GM13976 (cell line): ENCODE data around the gene ZFP92.
"Not testable (repeated sequence)": the region's sequence is repeated elsewhere in the genome, so short reads cannot be mapped to it uniquely, and the experiment has no call there.

ENCODE experiments used
- DNase-seq: peaks from one replicate; pipeline ENCODE4 v3.0.0; 2012; ENCODE audit warnings: low spot score
- in situ Hi-C: fragments of 300-500 bp; cut with MboI; formaldehyde crosslinking; loops from one replicate; pipeline ENCODE4 v1.12.0; 2022; ENCODE audit warnings: low sequenced_read_pairs, mixed read lengths, inconsistent platforms; ENCODE audit not compliant: unreplicated experiment
- TF ChIP-seq, protein P1 (sequence below): IDR thresholded peaks from 2 replicates; pipeline ENCODE4 v1.5.1; 2012; ENCODE audit warnings: borderline replicate concordance, mild to moderate bottlenecking; ENCODE audit not compliant: insufficient read depth; ENCODE audit errors: extremely low read depth, missing control alignments, control extremely low read depth

The ZFP92 gene

DNA sequence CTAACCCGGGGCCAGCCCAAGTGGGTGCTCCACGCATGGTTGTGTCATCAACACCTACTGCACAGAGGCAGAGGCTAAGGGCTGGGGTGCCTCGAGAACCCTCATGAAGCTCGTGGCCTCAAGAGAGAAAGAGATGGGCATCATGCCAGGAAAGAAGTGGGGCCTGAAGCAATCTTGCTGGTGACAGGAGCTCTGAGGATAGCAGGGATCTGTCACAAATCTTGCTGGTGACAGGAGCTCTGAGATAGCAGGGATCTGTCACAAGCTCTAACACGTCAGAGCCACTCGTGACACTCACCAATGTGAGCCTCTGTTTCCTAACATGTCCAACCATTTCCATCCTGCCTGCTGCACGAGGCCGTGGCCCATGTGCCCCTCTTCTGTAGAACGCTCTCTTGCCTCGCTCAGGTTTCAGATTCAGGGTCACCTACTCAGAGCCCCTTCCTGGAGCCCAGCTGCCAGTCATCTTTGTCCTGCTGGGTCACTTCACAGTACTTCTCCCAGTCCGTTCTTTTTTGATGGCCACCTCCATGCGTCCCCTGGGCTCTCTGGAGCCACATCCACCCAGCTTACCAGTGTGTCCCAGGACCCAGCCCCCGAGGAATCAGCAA is 31.2 kb upstream of the ZFP92 start:
- no peak for DNase-seq
- TF ChIP-seq, protein P1, sequence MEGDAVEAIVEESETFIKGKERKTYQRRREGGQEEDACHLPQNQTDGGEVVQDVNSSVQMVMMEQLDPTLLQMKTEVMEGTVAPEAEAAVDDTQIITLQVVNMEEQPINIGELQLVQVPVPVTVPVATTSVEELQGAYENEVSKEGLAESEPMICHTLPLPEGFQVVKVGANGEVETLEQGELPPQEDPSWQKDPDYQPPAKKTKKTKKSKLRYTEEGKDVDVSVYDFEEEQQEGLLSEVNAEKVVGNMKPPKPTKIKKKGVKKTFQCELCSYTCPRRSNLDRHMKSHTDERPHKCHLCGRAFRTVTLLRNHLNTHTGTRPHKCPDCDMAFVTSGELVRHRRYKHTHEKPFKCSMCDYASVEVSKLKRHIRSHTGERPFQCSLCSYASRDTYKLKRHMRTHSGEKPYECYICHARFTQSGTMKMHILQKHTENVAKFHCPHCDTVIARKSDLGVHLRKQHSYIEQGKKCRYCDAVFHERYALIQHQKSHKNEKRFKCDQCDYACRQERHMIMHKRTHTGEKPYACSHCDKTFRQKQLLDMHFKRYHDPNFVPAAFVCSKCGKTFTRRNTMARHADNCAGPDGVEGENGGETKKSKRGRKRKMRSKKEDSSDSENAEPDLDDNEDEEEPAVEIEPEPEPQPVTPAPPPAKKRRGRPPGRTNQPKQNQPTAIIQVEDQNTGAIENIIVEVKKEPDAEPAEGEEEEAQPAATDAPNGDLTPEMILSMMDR: no peak
- in situ Hi-C loops: no loop called here

DNA sequence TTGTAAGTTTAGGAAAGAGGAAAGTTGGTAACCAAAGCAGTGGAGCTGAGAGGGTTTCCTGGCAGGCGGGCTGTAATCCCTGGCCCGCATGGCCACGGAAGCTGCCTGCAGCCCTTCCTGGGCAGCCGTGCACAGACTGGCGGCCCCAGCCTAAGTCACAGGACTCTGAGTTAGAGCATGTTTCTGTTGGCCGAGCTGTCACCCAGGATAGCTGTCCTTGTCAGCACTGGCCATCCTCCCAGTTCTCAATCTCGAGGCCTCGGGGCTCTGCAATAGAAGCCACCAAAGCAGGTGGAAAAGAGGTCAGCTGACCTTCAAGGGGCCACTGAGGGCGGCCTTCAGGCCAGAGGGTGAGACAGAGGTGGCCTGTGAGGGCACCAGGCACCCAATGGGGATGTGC is 30.6 kb upstream of the ZFP92 start:
- TF ChIP-seq, protein P1: no peak
- no peak for DNase-seq
- in situ Hi-C loops: no loop called here

DNA sequence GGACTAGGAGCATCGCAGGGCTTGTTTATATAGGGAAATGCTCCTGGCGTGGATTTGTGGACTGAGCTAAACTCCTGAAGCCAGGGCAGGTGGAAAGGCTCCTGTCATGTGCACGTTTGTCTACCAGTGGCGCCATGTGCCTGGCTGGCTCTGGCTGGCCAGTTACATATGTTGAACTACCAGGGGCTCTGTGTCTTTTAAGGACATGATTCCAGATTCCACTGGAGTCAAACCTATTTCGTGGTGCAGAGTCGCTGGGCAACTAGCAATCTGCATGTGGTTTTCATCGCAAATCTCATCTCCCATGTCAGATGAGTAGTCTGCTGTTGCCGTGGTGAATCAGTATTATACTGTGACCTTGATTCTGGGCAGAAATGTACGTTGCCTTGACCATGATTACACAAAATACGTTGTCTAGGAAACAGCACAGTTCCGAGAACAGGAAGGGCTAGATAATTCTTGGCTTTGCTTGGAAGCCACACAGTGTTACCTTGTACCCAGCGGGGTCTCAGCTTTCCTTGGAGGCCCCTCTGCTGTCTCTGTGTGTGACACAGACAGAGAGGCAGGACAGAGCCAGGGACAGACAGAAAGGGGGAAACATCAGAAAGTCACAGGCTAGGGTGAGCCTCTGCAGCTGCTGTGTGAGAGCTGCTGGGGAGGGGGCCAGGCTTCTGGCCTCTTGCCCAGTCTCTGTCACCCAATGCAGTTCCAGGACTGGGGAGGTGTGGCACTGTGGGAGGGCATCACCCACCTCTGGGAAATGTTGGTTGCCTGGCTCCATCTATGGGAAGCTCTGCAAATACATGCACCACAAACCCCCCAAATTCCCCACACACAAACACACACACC is 29.4 kb upstream of the ZFP92 start:
- in situ Hi-C loops: no loop called here
- DNase-seq: no peak

DNA sequence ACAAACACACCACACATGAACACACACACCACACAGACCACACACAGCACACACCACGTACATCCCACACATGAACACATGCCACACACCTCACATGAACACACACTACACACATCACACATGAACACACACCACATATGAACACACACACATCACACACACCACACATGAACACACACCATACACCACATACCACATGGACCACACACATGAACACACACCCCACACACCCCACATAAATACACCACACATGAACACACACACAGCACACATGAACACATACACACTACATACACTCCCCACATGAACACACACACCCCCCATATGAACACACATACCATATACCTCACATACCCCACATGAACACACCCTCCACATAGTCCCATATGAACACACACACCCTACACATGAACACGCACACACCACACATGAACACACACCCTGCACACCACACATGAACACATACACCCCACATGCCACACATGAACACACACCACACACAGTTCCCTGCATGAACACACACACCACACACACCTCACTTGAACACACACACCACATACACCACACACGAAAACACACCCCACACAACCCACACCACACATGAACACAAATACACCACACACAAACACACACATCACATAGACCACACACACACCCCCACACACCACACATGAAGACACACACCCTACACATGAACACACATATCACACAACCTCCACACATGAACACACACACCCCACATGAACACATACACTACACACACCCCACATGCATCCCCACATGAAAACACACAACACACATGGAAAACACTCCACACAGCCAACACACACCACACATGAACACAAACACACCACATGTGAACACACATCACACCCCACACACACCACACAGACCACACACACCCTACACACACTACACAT is 28.4 kb upstream of the ZFP92 start:
- DNase-seq: no peak
- TF ChIP-seq, protein P1: no peak
- in situ Hi-C loops: no loop called here

More for the DNA sequence above, 29.4 kb upstream of the ZFP92 start:
- TF ChIP-seq, protein P1: peak; percentile 12

DNA sequence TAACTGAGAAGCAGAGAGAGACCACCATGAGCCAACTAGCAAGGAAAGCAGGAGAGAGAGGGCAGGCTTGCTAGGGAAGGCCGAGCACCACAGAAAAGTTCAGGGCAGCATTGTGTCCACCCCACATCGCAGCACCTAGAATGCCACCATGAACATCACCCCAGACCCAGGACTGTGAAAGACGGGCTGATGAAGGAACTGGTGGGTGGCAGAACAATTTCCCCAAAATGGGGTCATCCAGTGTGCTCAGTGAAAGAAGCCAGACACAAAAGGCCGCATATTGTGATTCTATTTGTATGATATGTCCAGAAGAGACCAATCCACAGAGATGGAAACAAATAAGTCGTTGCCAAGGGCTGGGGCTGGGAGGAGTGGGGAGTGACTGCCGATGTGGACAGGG is 26.9 kb upstream of the ZFP92 start:
- in situ Hi-C loops: no loop called here
- TF ChIP-seq, protein P1: no peak
- DNase-seq: no peak

DNA sequence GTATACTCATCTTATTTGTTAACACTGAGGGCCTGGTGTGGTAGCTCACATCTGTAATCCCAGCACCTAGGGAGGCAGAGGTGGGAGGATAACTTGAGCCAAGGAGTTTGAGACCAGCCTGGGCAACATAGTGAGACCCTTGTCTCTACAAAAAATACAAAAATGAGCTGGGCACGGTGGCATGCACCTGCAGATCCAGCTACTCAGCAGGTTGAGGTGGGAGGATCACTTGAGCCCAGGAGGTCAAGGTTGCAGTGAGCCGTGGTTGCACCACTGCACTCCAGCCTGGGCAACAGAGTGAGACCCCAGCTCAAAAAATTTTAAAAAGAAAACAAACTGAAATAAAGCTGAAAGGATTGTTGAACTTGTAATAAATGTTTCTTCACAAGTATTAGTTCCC is 26.3 kb upstream of the ZFP92 start:
- DNase-seq, in situ Hi-C loops: not testable (repeated sequence)
